ENCODE data around the gene EIF4G3.
A peak's percentile ranks its signal among the peaks of the same experiment; 100 is the strongest.
"Not testable (repeated sequence)": the region's sequence is repeated elsewhere in the genome, so short reads cannot be mapped to it uniquely, and the experiment has no call there.

The EIF4G3 gene

GRCh38 chr1:20792196-20792595, 384.5 kb downstream of the EIF4G3 start:
- DNase-seq, result no peak

- DNase-seq, result no peak
Observed at GRCh38 chr1:20790785-20791184, 385.9 kb downstream of the EIF4G3 start.

- DNase-seq, result not testable (repeated sequence)
Observed at GRCh38 chr1:20789598-20789997, 387.1 kb downstream of the EIF4G3 start.

DNA sequence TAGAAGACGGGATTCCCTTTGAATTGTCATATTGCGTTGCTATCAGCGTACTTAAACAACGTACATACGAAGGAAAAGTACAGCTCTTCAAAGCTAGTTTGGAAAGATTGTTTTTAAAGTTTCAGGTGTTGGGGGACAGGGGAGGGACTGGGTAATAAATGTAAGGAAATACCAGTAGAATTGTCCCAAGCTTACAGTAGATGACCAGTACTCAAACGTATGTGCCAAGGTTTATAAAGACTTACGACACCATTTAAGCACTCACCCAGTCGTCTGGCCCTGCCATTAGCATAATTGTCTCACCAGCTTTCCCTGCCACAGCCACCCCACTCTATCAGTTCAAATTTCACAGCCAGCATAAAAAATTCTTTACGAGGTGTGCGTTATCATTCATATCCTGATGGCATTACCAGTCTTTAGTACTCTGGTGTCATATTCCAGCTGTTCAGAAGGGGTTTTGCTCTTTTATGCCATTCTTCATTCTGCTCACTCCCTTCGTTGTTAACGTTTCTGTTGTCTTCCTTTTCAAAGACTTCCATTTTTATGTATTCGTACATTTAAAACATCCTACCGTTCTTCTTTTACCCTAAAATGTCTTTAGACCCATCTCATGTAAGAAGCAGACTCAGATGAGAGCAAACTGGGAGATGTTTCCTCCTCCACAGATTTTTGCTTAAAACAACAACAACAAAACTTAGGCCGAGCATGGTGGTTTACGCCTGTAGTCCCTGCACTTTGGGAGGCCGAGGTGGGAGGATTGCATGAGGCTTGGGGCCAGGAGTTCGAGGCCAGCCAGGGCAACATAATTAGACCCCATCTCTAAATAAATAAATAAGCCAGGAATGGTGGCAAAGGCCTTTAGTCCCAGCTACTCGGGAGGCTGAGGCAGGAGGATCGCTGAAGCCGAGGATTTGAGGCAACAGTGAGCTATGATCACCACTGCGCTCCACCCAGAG, 388.6 kb downstream of the EIF4G3 start:
- DNase-seq, result peak; percentile 48 to 78 (median 60)

DNA sequence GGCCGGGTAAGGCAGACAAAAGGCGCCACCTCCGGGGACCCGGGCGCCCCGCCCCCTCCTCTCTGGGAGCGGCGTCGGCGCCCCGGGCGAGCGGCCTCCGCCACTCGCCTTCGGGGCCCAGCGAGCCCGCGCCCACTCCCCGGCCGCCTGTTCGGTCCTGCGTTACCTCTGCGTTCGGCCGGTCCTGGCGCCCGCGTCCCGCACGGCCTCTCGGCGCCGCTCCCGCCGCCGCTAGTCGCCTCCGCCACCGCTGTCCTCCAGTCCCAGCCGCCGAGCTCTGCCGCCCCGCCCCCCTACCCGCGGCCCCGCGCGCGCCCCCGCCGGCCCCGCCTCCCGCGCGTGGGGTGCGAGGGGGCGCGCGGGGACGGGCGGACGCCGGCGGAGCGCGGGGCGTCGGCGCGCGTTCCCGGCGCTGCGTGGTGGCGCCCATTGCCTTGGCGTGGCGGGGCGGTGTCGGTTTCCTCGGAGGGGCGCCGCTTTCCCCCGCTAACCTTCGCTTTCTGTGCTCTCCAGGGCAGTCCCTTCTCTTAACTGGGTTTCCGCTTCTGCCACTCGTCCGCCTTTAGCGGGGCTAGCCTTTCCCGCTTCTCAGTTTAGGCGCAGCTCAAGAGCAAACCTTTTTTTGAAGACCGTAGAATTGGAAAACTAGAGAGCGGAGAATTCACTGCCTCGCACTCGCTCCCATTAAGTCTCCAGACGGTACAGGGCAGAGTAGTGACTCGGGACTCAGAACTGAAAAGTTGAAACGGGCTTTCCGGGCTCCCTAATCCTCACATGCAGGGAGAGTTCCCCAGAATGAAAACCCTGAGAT, 389.5 kb downstream of the EIF4G3 start, which contains the start of gene HP1BP3:
HP1BP3 (minus strand) TSS at position 279 of the 811 bp plus-strand sequence. CDS start 6,867 bp downstream, outside the sequence.
- DNase-seq, result peak; percentile 85 to 97 (median 92)

GRCh38 chr1:20786253-20787028, 390.3 kb downstream of the EIF4G3 start:
- DNase-seq, result peak; percentile 96 to 98 (median 98)

DNA sequence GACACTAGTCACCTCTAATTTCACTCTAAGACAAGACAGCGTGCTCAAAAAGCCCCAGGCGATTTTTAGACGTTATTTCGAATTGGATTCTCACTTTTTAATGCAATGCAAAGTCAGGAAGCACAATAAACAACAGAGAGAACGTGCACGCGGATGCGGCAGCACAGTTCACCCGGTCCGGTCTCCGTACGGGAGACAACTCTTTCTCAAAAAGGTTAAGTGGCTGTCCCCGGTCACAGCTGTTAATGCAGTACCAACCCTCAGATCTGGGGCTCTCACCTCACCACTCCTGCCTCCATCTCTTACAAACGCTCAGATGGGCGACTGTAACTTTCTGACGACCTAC, 390.8 kb downstream of the EIF4G3 start:
- DNase-seq, result peak in 1 of 4 experiments; percentile 14

DNA sequence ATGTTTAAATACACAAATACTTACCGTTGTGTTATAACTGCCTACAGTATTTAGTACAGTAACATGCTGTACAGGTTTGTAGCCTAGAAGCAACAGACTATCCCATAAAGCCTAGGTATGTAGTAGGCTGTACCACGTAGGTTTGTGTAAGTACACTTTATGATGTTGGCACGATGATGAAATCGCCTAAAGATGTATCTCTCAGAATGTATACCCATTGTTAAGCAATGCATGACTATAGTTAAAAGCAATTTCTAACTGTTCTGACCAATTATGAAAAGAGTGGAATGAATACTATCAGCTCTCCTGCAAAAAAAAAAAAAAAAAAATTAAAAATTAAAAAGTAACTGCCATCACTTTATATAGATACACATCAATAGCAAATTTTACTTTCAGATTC, 401.0 kb downstream of the EIF4G3 start:
- no peak for DNase-seq

GRCh38 chr1:20771780-20772179, 404.9 kb downstream of the EIF4G3 start:
- DNase-seq, result no peak

DNA sequence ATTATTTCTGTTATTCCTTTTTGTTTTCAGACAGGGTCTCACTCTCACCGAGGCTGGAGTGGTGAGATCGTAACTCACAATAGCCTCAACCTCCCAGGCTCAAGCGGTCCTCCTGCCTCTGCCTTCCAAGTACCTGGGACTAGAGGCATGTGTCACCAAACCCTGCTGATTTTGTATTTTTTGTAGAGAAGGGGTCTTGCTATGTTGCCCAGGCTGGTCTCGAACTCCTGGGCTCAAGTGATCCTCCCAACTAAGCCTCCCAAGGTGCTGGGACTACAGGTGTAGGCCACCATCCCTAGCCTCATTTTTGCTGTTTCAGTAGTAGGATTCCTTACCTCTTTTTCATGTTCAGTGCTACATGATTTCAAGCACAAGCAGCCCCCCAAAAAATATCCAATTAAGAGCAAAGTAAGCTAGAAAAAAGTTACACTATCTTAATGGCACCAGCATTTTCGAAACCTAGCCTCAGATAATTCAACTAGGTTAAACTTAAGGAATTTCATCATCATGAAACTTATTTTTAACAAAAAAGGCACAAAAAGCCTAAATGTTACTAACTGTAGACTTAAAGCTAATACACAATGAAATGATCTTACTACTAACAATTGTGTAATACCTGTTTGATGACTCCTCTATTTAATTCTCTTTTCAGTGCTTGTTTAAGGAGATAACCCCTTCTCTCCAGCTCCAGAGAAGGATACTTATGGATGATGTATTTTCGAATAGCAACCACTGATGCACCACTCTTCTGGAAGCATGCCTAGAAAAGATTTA, 406.2 kb downstream of the EIF4G3 start:
- no peak for DNase-seq

DNA sequence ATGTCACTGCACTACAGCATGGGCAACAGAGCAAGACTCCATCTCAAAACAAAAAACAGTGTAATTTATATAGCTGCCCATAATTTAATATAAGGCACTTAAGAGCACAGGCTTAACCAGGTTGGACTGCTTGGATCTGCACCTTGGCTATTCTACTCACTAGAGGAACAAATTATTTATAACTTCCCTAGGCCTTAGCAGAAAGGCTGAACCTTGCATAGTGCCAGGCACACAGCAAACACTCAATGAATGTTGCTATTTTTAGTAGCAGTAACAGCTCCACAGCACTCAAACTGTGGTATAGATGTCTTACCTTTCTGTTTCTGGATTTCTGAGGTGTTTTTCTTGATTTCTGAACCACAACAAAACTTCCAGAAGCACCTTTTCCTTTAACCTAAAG, 409.4 kb downstream of the EIF4G3 start:
- no peak for DNase-seq

DNA sequence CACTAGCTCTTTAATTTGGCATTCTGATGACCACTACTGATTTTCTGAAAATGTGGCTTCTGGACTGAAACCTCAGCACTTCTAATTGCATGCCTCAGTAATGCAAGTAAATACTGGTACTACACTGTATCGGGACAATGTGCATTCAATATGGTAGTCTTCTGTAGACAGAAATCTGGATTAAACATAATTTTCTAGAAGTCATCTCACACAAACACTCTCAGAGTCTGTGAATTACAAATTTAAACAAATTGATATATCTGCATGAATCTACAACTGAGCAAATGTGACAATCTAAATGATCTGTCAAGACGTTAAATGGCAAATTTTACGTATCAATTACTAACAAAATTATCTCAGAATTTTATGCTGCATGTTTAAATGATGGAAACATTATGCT, 413.3 kb downstream of the EIF4G3 start:
- no peak for DNase-seq

DNA sequence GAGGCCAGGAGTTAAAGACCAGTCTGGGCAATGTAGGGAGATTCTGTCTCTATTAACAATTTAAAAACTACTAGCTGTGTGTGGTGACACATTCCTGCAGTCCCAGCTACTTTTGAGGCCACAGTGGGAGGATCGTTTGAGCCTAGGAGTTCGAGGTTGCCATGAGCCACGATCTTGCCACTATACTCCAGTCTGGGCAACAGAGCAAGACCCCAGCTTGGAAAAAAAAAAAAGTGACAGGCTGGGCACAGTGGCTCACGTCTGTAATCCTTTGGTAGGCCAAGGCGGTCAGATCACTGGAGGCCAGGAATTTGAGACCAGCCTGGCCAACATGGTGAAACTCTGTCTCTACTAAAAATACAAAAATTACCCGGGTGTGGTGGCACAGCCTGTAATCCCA, 416.4 kb downstream of the EIF4G3 start:
- no peak for DNase-seq
